ENCODE data around the gene TRPT1. TPM values are rescaled to one million over a fixed set of nuclear protein-coding genes. Genes with fewer than 3 reads are reported as not detected.

The TRPT1 gene
- total and polyA plus RNA-seq, 12 donors, result 17.9 to 205 (median 59.6) TPM

DNA sequence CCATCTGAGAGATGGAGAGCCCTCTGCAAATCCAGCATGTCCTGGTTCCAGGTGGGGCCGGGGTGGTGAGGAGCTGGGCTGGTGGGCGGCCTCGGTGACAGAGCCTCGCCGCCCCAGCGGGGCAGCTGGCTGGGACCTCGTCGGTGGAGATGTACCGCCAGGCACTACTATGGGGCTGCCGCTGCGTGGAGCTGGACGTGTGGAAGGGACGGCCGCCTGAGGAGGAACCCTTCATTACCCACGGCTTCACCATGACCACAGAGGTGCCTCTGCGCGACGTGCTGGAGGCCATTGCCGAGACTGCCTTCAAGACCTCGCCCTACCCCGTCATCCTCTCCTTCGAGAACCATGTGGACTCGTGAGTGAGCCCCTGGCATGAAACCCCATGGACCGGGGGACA lies 32.4 kb upstream of the TRPT1 start:
- H3K4me3 ChIP-seq, result no peak overlapping the region
- WGBS, 4 donors, result 90 to 92% (median 90%) methylated on average over 15 to 24 of the region's 24 CpGs; no CpG with 5 or more reads in 1 of the 4 donors
- peaks cover 6 to 7% of the 10 kb centered on the region in 2 donors for H3K4me1 ChIP-seq (replicated peaks in 1 of 2)
- H3K36me3 ChIP-seq (replicated peaks in 1 of 2), result peaks cover 0 to 90% of the 10 kb centered on the region in 2 donors
- intact Hi-C loops (cut with DNase I), result no loop called here
- H3K9me3 ChIP-seq (replicated peaks in 1 of 3), result no peaks in the 10 kb centered on the region
- no peaks in the 10 kb centered on the region for H3K27me3 ChIP-seq
- DNase-seq, result no peak
- no peak for TF ChIP-seq POLR2A (IDR thresholded peaks at IDR 0.05)
- TF ChIP-seq CTCF (IDR thresholded peaks at IDR 0.05), result no peak
- H3K27ac ChIP-seq, result no peak overlapping the region

DNA sequence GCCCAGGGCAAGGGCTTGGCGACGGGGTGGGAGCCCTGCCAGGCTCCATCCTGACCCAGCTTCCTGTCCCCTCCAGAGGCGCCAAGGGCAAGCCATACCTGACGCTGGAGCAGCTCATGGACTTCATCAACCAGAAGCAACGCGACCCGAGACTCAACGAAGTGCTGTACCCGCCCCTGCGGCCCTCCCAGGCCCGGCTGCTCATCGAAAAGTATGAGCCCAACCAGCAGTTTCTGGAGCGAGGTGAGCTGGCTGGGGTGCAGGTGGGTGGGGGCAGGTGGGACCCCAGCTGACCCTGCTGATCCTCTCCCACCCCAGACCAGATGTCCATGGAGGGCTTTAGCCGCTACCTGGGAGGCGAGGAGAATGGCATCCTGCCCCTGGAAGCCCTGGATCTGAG lies 30.3 kb upstream of the TRPT1 start:
- no peaks in the 10 kb centered on the region for H3K9me3 ChIP-seq (replicated peaks in 1 of 3)
- H3K4me1 ChIP-seq (replicated peaks in 1 of 2), result peaks cover 21% of the 10 kb centered on the region in 2 donors
- TF ChIP-seq POLR2A (IDR thresholded peaks at IDR 0.05), result no peak
- TF ChIP-seq CTCF (IDR thresholded peaks at IDR 0.05), result no peak
- intact Hi-C loops (cut with DNase I), result no loop called here
- DNase-seq, result no peak
- no peak overlapping the region for H3K27ac ChIP-seq
- peaks cover 0 to 69% of the 10 kb centered on the region in 2 donors for H3K36me3 ChIP-seq (replicated peaks in 1 of 2)
- H3K27me3 ChIP-seq, result no peaks in the 10 kb centered on the region
- 84 to 100% (median 87%) methylated on average over 2 to 15 of the region's 15 CpGs for WGBS, 4 donors
- H3K4me3 ChIP-seq, result no peak overlapping the region

DNA sequence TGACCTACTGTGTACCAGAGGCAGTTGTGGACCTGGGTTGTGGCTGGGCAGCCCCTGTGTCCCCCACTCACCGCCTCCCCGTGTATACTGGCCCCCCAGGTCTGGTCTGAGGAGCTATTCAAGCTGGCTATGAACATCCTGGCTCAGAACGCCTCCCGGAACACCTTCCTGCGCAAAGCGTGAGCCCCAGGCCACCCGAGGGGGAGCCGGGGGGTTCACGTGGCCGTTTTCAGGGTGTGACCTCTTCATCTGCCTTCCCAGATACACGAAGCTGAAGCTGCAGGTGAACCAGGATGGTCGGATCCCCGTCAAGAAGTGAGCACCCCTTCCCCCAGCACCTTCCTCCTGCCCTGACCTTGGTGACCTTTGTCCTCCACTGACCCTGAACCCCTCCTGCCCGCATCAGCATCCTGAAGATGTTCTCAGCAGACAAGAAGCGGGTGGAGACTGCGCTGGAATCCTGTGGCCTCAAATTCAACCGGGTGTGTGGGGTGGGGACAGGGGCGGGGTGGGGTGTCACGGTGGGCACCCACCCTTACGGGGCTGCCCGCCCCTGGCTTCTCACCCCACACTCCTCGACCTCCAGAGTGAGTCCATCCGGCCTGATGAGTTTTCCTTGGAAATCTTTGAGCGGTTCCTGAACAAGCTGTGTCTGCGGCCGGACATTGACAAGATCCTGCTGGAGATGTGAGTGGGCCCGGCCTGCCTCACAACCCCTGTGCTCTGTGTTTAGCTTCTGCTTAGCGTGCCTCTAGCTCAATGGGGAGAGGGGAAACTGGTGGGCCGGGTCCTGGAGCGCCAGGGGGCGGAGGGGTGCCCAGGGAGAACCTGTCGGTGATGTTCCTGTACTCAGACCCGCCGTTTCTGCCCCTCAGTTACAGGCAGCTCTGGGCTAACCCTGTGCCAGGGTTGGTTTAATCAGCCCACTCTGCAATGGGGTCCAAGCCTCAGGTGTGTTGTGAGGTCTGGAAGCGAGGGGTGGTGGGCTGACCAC lies 29.4 kb upstream of the TRPT1 start:
- WGBS, 4 donors, result 85 to 92% (median 88%) methylated on average over 16 to 35 of the region's 35 CpGs
- Histone ChIP-seq H3K9me3 (replicated peaks in 1 of 3) (no peaks in the 10 kb centered on the region), H3K27ac (no peak overlapping the region), H3K36me3 (replicated peaks in 1 of 2) (peaks cover 0 to 60% of the 10 kb centered on the region in 2 donors), H3K4me3 (no peak overlapping the region), H3K27me3 (no peaks in the 10 kb centered on the region), H3K4me1 (replicated peaks in 1 of 2) (peaks cover 26 to 28% of the 10 kb centered on the region in 2 donors)
- TF ChIP-seq POLR2A (IDR thresholded peaks at IDR 0.05) (no peak), CTCF (IDR thresholded peaks at IDR 0.05) (no peak)
- intact Hi-C loops (cut with DNase I), result no loop called here
- DNase-seq, result no peak

DNA sequence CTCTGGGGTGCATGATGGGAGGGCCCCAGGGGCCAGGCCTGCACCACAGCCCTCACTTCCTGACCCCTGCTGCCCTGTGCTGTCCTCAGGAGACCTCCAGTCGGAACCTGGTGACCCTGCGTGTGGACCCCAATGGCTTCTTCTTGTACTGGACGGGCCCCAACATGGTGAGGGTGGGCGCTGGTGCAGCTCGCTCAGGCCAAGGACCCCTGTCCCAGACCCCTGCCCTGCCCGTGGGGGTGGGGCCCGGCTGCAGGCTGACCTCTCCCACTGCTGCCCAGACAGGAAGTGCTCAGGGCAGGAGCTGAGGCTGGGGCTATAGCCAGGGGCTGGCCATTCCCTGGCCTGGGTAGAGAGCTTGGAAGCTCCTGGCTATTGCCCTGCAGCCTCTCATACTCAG lies 28.3 kb upstream of the TRPT1 start:
- no peak for DNase-seq
- Histone ChIP-seq H3K27me3 (no peaks in the 10 kb centered on the region), H3K27ac (no peak overlapping the region), H3K36me3 (replicated peaks in 1 of 2) (peaks cover 0 to 49% of the 10 kb centered on the region in 2 donors), H3K9me3 (replicated peaks in 1 of 3) (no peaks in the 10 kb centered on the region), H3K4me1 (replicated peaks in 1 of 2) (peaks cover 26 to 28% of the 10 kb centered on the region in 2 donors), H3K4me3 (no peak overlapping the region)
- 77 to 93% (median 88%) methylated on average over 5 to 7 of the region's 7 CpGs; no CpG with 5 or more reads in 1 of the 4 donors for WGBS, 4 donors
- TF ChIP-seq POLR2A (IDR thresholded peaks at IDR 0.05) (no peak), CTCF (IDR thresholded peaks at IDR 0.05) (no peak)
- intact Hi-C loops (cut with DNase I), result no loop called here
